RWPE2 (cell line): ENCODE results near the gene ZNF337.

Source experiments
- ATAC-seq: fragments of 200-7000 bp; cut with Tn5 transposase; 3 replicates; pipeline ENCODE4 v1.9.1; 2021; ENCODE audit warnings: low read depth
- DNase-seq: peaks from one replicate; pipeline ENCODE4 v3.0.0-alpha.2; 2020; ENCODE audit warnings: low spot score
- H3K27ac ChIP-seq: fragments of 450-650 bp; 2 replicates; pipeline ENCODE4 v1.5.1; 2017; ENCODE audit warnings: mild to moderate bottlenecking; ENCODE audit not compliant: poor library complexity, severe bottlenecking
- H3K27me3 ChIP-seq: fragments of 250-450 bp; sonication (Bioruptor Pico); 2 replicates; pipeline ENCODE4 v1.5.1; 2021; ENCODE audit warnings: mild to moderate bottlenecking, moderate library complexity; ENCODE audit not compliant: insufficient read depth, poor library complexity, severe bottlenecking
- H3K36me3 ChIP-seq: fragments of 250-450 bp; sonication (Bioruptor Pico); 2 replicates; pipeline ENCODE4 v1.5.1; 2020; ENCODE audit warnings: low read depth, mild to moderate bottlenecking, moderate library complexity
- H3K4me1 ChIP-seq: fragments of 250-450 bp; sonication (Bioruptor Pico); 2 replicates; pipeline ENCODE4 v1.5.1; 2021; ENCODE audit warnings: mild to moderate bottlenecking, moderate library complexity; ENCODE audit not compliant: insufficient read depth, poor library complexity, severe bottlenecking
- H3K4me3 ChIP-seq: fragments of 250-450 bp; sonication (Bioruptor Pico); 2 replicates; pipeline ENCODE4 v1.5.1; 2021; ENCODE audit warnings: mild to moderate bottlenecking, moderate library complexity; ENCODE audit not compliant: severe bottlenecking
- H3K9me3 ChIP-seq: fragments of 250-450 bp; sonication (Bioruptor Pico); 2 replicates; pipeline ENCODE4 v1.5.1; 2021; ENCODE audit warnings: mild to moderate bottlenecking, moderate library complexity; ENCODE audit not compliant: severe bottlenecking
- CTCF ChIP-seq: fragments of 450-650 bp; IDR thresholded peaks from one replicate; pipeline ENCODE4 v1.5.1; 2017; ENCODE audit warnings: mild to moderate bottlenecking, moderate library complexity; ENCODE audit not compliant: poor library complexity, severe bottlenecking

Gene ZNF337

GRCh38 chr20:25739615-25740320, 43.1 kb upstream of the ZNF337 start:
- H3K9me3 ChIP-seq = peaks cover 5% of the 10 kb centered on the region
- H3K27ac ChIP-seq = peak overlapping the region; percentile 62
- no peaks in the 10 kb centered on the region for H3K36me3 ChIP-seq
- DNase-seq (no peak), ATAC-seq (peak; percentile 82)
- no peak overlapping the region for H3K4me3 ChIP-seq
- H3K27me3 ChIP-seq = no peaks in the 10 kb centered on the region
- H3K4me1 ChIP-seq = peaks cover 30% of the 10 kb centered on the region
- no peak for TF ChIP-seq CTCF

GRCh38 chr20:25738198-25738597, 41.5 kb upstream of the ZNF337 start:
- H3K36me3 ChIP-seq = no peaks in the 10 kb centered on the region
- TF ChIP-seq CTCF = no peak
- H3K4me1 ChIP-seq = peaks cover 29% of the 10 kb centered on the region
- peak overlapping the region; percentile 62 for H3K27ac ChIP-seq
- peaks cover 5% of the 10 kb centered on the region for H3K9me3 ChIP-seq
- H3K27me3 ChIP-seq = no peaks in the 10 kb centered on the region
- no peak overlapping the region for H3K4me3 ChIP-seq
- DNase-seq (no peak), ATAC-seq (peak; percentile 74)

- Histone ChIP-seq H3K9me3 (peaks cover 5% of the 10 kb centered on the region), H3K4me1 (peaks cover 14% of the 10 kb centered on the region), H3K36me3 (no peaks in the 10 kb centered on the region), H3K27me3 (no peaks in the 10 kb centered on the region), H3K27ac (no peak overlapping the region), H3K4me3 (no peak overlapping the region)
- no peak for TF ChIP-seq CTCF
- no peak for DNase-seq
- ATAC-seq = no peak
Observed at GRCh38 chr20:25733903-25734302, 37.2 kb upstream of the ZNF337 start.

- Histone ChIP-seq H3K27me3 (no peaks in the 10 kb centered on the region), H3K27ac (no peak overlapping the region), H3K9me3 (peaks cover 4% of the 10 kb centered on the region), H3K4me1 (no peaks in the 10 kb centered on the region), H3K4me3 (no peak overlapping the region), H3K36me3 (no peaks in the 10 kb centered on the region)
- TF ChIP-seq CTCF = no peak
- no peak for ATAC-seq
- no peak for DNase-seq
Observed at GRCh38 chr20:25730862-25731261, 34.2 kb upstream of the ZNF337 start.

- peaks cover 10% of the 10 kb centered on the region for H3K9me3 ChIP-seq
- no peak for TF ChIP-seq CTCF
Observed at GRCh38 chr20:25726357-25726756, 29.7 kb upstream of the ZNF337 start.

More at GRCh38 chr20:25726357-25726756, 29.7 kb upstream of the ZNF337 start:
- no peaks in the 10 kb centered on the region for H3K36me3 ChIP-seq
- H3K4me1 ChIP-seq = no peaks in the 10 kb centered on the region
- DNase-seq (no peak), ATAC-seq (no peak)
- H3K4me3 ChIP-seq = no peak overlapping the region
- no peak overlapping the region for H3K27ac ChIP-seq
- no peaks in the 10 kb centered on the region for H3K27me3 ChIP-seq
